DMS53 treated with DMSO at 0.1 percent for 48 hours (cell line): ENCODE results near the gene CEL.

Source experiments
- DNase-seq: peaks from one replicate; lab custom pipeline; 2025; ENCODE audit not compliant: unreplicated experiment; lab: John Stamatoyannopoulos, UW

The CEL gene

DNA sequence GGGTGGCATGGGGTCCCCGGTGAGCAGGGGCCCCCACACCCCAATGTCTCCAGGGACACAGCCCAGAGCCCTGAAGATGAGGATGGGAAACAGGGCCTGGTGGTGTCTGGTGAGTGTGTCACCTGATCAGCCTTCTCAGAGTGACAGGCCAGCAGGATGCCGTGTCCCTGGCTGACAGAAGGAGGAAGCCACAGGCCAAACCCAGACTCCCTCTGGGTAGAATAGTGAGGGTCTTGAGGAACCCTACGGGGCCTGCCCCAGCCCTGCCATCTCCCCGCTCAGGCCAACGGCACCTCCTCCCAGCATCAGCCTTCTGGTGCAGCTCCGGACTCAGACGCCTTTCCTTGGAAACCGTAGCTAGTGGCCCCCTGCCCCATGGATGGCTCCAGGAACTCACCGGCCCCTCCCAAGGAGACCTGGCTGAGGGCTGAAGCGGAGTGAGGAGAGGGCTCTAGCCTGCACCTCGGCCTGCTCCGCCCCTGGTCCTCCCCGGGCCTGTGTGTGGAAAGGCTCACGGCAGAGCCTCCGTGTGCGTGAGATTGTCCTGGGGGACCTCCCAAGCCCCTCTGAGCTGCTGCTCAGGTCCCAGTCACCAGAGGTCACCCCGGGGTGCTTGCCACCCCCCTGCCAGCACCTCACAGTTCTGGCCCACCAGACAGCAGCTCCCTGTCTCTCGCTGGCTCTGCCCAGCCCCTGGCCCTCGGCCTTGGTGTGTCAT is 53.3 kb downstream of the CEL start:
- no peak for DNase-seq

- no peak for DNase-seq
These were observed 54.0 kb downstream of the CEL start for GRCh38 chr9:133115604-133116345.

GRCh38 chr9:133116346-133117231 is 54.8 kb downstream of the CEL start:
- DNase-seq = no peak

- DNase-seq = no peak
These were observed 55.7 kb downstream of the CEL start for GRCh38 chr9:133117271-133118178.

DNA sequence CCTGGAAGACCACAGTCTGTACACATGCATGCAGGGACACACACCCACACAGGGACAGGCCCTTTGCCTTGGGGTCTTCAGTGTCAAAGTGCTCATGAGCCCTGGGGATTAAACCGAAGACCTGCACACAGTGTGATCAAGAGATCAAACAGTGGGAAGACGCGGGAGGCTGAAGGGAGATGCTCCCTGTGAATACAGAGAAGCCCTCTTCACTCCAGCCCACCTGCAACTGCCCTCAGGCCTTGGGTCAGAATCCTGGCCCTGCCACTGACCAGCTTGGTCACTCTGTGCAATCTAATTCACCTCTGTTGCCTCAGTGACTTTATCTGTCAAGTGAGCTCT is 56.4 kb downstream of the CEL start:
- no peak for DNase-seq

- no peak for DNase-seq
These were observed 56.8 kb downstream of the CEL start for GRCh38 chr9:133118568-133118967.

DNA sequence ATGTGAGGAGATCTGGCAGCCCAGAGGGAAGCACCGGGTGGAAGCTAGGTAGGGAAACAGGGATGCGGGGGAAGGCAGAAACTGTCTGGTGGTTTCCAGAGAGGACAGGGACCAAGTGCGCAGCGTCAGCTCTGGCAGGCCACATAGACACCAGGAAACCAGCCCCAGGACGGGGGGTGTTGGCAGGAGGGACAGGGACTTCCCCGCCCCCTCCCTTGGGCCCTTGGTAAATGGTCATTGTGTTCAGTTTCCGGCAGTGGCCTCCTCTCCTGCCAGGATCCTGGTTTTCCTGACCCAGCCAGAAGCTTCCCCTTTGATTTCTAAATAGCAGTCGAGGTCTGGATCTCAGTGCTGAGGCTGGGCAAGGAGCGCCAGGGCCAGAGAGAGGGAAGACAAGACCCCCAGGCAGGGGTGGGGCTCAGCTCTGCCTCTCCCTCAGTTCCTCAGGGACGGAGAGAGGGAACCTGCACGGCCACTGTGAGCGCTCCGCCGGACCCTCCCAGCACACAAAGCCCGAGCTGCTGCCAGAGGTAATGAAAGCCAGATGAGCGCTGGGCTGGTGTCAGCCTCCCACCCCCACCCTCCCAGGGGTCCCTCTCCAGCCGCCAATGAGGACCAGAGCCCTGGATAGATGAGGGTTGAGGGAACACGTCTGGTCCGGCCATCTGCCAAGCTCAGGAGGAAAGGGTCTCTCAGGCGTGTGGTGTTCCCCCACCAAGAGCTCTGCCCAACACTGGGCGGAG is 57.5 kb downstream of the CEL start:
- DNase-seq = no peak

GRCh38 chr9:133119846-133120500 is 58.2 kb downstream of the CEL start:
- DNase-seq = no peak

- no peak for DNase-seq
These were observed 58.9 kb downstream of the CEL start for GRCh38 chr9:133120501-133121197.
